Rectal smooth muscle tissue (tissue), 1 donor: Measurements from ENCODE around the gene GPR157.
"Not testable (repeated sequence)": the region's sequence is repeated elsewhere in the genome, so short reads cannot be mapped to it uniquely, and the experiment has no call there.

Source experiments
- H3K27ac ChIP-seq: one replicate; pipeline ENCODE4 v1.7.0; 2013; ENCODE audit warnings: low read depth, low read length, inconsistent platforms
- H3K27me3 ChIP-seq: one replicate; pipeline ENCODE4 v1.7.0; 2013; ENCODE audit warnings: low read length; ENCODE audit not compliant: control insufficient read depth, insufficient read depth
- H3K36me3 ChIP-seq: one replicate; pipeline ENCODE4 v1.7.0; 2013; ENCODE audit warnings: low read length; ENCODE audit not compliant: control insufficient read depth, insufficient read depth
- H3K4me1 ChIP-seq: one replicate; pipeline ENCODE4 v1.7.0; 2013; ENCODE audit warnings: low read length; ENCODE audit not compliant: control insufficient read depth, insufficient read depth
- H3K4me3 ChIP-seq: one replicate; pipeline ENCODE4 v1.7.0; 2013; ENCODE audit warnings: low read length
- H3K9ac ChIP-seq: one replicate; pipeline ENCODE4 v1.7.0; 2013; ENCODE audit warnings: low read length

GPR157 gene

GRCh38 chr1:9123665-9124064 lies 5.2 kb downstream of the GPR157 start:
- not testable (repeated sequence) for H3K27ac ChIP-seq, H3K4me3 ChIP-seq, H3K4me1 ChIP-seq, H3K9ac ChIP-seq, H3K36me3 ChIP-seq, H3K27me3 ChIP-seq

DNA sequence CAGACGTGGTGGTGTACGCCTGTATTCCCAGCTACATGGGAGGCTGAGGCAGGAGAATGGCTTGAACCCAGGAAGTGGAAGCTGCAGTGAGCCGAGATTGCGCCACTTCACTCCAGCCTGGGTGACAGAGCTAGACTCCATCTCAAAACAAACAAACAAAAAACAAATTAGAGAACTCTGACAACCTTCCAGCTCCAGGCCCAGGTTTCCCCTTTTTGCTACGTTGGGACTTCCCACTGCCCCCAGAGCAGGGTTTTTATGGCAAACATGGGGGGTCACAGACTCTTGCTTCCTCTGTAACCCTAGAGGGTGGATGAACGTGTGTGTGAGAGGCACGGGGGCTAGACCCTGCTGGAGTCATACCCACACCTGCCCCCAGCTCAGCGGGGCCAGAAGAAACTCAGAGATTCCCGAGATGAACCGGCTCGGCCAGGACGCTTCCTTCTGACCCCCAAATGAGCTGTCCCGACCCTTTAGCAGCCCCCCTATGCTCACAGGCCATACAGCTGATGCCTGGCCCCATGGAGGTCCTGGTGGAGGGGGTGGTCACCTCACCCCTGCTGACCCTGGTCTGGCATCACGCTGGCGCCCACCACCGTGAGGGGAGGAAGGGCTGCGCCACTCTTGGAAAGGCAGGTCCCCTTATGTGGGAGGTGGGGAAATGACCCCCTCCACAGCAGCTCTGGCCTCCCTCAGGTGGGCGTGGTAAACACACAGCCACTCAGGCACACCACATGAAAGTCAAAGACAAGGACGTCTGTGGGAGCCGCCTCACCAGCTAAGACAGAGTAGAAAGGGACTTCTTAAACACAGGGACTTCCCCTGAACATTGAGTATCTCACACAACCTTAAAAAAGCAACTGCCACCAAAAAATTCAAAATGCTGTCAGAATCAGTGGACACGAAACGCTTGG lies 7.1 kb downstream of the GPR157 start:
- no peaks in the 10 kb centered on the region for H3K27me3 ChIP-seq
- H3K4me3 ChIP-seq = no peak overlapping the region
- H3K4me1 ChIP-seq = no peaks in the 10 kb centered on the region
- no peaks in the 10 kb centered on the region for H3K36me3 ChIP-seq
- H3K9ac ChIP-seq = no peak overlapping the region
- H3K27ac ChIP-seq = no peak overlapping the region

GRCh38 chr1:9120312-9120958 lies 8.5 kb downstream of the GPR157 start:
- Histone ChIP-seq H3K9ac (no peak overlapping the region), H3K36me3 (no peaks in the 10 kb centered on the region), H3K27ac (no peak overlapping the region), H3K4me1 (no peaks in the 10 kb centered on the region), H3K4me3 (no peak overlapping the region), H3K27me3 (no peaks in the 10 kb centered on the region)

DNA sequence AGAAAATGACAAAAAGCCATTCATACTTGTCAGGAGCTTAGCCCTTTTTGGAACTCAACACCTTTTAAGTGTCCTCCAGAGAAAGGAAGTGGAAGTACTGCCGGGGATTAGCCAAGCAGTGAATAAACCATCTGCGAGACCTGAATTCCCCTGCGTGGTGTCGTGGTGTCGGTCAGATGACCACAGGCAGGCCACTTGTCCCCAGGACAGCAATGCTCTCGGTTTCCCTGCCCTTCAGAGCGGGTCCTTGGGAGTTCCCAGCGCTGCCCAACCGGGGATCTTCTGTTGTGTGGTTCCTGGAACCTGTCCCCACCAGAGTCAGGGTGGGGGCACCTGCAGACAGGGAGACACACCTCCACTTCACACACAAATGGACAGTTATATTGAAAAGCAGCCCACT lies 9.2 kb downstream of the GPR157 start:
- Histone ChIP-seq H3K4me3 (no peak overlapping the region), H3K27ac (no peak overlapping the region), H3K27me3 (no peaks in the 10 kb centered on the region), H3K36me3 (no peaks in the 10 kb centered on the region), H3K4me1 (no peaks in the 10 kb centered on the region), H3K9ac (no peak overlapping the region)

DNA sequence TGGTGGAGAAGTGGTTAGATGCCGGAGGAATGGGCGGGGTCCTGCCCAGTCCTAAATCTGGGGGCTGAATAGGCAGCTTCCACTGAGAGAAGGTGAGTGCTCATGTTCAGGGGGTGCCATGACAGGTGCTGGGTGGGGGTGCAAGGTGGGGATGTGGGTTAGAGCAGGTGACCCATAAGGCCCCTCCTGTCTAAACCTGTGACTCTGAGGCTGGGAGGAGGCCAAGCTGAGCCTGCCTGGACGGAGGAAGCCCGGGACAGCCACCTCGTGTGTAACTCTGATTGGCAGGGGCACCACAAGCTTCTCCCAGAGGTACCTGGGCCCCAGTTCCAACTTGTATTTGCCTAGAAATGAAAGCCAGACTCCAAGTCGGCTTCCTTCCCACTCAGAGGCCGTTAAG lies 10.7 kb downstream of the GPR157 start:
- Histone ChIP-seq H3K27me3 (no peaks in the 10 kb centered on the region), H3K36me3 (peaks cover 1% of the 10 kb centered on the region), H3K4me1 (no peaks in the 10 kb centered on the region), H3K27ac (no peak overlapping the region), H3K9ac (no peak overlapping the region), H3K4me3 (no peak overlapping the region)

DNA sequence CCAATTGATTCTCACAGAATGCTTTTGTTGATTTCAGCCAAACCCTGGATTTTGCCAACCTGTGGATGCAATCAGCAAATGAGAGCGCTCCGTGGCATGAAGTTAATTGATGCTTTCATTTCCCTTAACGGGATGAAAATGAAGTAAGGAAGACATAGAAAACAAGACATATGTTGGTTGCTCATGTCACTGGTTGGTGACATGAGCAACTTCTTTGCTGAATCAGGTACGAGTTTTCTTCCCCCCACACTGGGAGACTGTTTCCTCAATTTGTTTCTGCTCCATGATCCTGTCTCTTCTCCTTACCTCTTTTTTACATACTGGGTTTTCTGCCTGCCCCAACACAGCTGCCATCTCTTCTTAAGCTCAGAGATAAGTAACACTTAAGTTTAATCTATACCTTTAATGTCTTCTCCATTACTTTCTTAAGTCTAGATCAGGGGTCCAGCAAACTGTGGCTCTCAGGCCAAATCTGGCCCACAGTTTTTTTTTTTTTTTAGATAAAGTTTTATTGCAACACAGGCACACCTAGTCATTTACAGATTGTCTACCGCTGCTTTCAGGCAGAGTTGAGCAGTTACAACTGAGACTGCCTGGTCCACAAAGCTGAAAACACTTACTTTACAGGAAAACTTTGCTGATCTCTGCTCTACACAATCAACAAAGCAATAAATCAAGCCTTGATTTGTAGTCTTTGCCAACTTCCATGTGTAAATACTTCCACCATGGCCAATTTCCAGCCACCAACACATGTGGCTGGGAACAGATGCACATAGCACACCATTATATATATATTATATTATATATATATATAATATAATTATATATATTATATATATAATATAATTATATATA lies 13.3 kb downstream of the GPR157 start:
- peaks cover 2% of the 10 kb centered on the region for H3K36me3 ChIP-seq
- H3K27me3 ChIP-seq = no peaks in the 10 kb centered on the region
- H3K9ac ChIP-seq = no peak overlapping the region
- H3K27ac ChIP-seq = no peak overlapping the region
- no peak overlapping the region for H3K4me3 ChIP-seq
- H3K4me1 ChIP-seq = no peaks in the 10 kb centered on the region

DNA sequence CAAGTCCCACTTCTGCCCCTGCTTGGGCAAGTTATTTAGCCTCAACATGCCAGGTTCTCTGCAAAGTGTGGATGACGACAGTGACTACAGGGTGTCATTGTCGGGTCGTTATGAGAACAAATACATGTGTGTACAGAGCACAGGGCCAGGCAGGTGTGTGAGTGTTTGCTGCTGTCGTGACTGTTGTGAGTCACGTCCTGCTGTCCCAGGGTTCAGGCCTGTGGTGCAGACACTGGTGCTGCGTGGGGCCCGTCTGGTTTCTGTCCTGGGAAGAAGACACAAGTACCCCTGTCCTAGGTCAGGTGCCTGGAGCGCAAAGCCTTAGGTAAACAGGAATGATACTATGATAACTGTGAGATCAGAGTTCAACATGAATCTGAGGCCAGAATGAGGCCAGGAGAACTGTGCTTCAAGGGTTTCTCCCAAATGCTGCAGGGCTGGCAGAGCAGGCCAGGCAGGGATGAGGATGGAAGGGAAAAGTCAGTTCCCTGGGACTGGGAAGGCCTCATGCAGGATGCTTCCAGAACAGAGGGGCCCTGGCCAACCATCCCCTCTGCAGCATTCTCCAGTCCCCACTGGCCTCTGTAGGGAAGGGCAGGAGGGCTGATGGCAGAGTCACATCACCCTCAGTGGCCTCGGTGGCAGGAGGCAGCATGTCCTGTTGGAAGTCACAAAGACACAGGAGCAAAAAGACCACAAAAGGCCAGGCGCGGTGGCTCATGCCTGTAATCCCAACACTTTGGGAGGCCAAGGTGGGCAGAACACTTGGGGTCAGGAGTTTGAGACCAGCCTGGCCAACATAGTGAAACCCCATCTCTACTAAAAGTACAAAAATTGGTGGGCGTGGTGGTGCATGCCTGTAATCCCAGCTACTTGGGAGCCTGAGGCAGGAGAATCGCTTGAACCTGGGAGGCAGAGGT lies 15.7 kb downstream of the GPR157 start:
- no peak overlapping the region for H3K9ac ChIP-seq
- H3K27ac ChIP-seq = no peak overlapping the region
- no peak overlapping the region for H3K4me3 ChIP-seq
- no peaks in the 10 kb centered on the region for H3K4me1 ChIP-seq
- peaks cover 2% of the 10 kb centered on the region for H3K36me3 ChIP-seq
- H3K27me3 ChIP-seq = no peaks in the 10 kb centered on the region

DNA sequence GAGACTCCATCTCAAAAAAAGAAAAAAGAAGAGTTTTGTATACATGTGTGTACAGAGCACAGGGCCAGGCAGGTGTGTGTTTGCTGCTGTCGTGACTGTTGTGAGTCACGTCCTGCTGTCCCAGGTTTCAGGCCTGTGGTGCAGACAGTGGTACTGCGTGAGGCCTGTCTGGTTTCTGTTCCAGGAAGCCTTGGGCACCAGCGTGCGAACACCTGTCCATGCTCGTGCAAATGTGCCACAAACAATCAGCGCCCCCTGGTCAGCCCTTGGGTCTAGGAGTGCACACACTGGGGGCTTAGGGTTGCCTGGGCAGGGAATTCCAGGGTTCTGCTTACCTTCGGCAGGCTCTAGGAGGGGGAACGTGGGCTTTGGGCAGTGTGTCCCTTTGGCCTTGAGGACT lies 16.9 kb downstream of the GPR157 start:
- Histone ChIP-seq H3K27ac (no peak overlapping the region), H3K4me3 (no peak overlapping the region), H3K9ac (no peak overlapping the region), H3K4me1 (no peaks in the 10 kb centered on the region), H3K27me3 (no peaks in the 10 kb centered on the region), H3K36me3 (peaks cover 2% of the 10 kb centered on the region)

GRCh38 chr1:9111357-9111691 lies 17.6 kb downstream of the GPR157 start:
- no peaks in the 10 kb centered on the region for H3K27me3 ChIP-seq
- H3K27ac ChIP-seq = no peak overlapping the region
- no peak overlapping the region for H3K4me3 ChIP-seq
- H3K9ac ChIP-seq = no peak overlapping the region
- H3K4me1 ChIP-seq = no peaks in the 10 kb centered on the region
- peaks cover 2% of the 10 kb centered on the region for H3K36me3 ChIP-seq

- no peaks in the 10 kb centered on the region for H3K4me1 ChIP-seq
- peaks cover 2% of the 10 kb centered on the region for H3K36me3 ChIP-seq
- H3K4me3 ChIP-seq = no peak overlapping the region
- no peak overlapping the region for H3K9ac ChIP-seq
- H3K27ac ChIP-seq = no peak overlapping the region
- no peaks in the 10 kb centered on the region for H3K27me3 ChIP-seq
Measured at GRCh38 chr1:9110669-9111356, 18.1 kb downstream of the GPR157 start.

DNA sequence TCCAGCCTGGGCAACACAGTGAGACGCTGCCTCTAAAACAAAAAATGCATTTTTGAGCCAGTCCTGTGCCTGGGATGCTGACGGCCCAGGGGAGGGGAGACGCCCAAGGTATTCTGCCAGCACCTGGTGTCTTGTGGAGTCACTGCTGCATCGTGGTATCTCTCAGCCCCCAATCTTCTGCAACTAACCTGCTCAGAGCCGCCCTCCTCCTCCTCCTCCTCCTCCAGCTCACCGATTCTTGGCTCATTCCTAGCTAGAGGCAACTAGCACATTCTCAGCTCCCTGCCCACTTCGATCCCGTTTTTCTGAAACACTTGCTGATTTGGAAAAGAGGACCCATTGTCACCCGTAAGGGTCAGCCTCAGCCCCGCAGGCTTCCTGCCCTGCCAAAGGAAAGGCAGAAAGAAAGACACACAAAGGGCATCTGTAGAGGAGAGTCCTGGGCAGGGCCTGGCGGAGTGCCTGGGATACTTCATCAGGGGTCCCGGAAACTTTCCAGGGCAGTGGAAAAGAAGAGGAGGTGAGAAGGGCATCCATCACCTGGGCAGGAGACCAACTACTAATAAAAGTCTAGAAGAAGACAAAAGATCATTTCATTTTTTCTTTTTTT lies 20.7 kb downstream of the GPR157 start:
- Histone ChIP-seq H3K36me3 (peaks cover under 1% of the 10 kb centered on the region), H3K27ac (no peak overlapping the region), H3K27me3 (no peaks in the 10 kb centered on the region), H3K9ac (no peak overlapping the region), H3K4me3 (no peak overlapping the region), H3K4me1 (no peaks in the 10 kb centered on the region)
